ENCODE results near the gene GSAP.

DNA sequence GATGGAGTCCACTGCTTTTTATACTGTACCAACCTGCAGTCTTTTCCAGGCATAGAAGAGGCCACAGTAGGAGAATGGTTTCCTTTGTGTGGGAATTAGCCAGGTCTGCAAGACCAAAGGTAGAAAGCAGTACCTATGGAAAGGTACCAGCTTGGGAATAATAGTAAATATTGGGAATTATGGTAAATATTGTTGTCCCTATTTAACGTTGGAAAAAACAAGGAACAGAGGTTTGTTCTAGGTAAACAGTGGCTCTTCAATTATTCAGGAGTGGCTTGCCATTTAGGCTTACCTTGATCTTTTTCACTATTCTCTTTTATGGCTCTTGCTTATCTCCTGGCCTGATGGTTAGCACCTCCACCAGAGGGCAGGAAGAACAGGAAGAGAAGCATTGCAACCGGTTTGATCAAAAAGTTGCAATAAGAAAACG is 43.9 kb upstream of the GSAP start:
- TF ChIP-seq, protein P1, sequence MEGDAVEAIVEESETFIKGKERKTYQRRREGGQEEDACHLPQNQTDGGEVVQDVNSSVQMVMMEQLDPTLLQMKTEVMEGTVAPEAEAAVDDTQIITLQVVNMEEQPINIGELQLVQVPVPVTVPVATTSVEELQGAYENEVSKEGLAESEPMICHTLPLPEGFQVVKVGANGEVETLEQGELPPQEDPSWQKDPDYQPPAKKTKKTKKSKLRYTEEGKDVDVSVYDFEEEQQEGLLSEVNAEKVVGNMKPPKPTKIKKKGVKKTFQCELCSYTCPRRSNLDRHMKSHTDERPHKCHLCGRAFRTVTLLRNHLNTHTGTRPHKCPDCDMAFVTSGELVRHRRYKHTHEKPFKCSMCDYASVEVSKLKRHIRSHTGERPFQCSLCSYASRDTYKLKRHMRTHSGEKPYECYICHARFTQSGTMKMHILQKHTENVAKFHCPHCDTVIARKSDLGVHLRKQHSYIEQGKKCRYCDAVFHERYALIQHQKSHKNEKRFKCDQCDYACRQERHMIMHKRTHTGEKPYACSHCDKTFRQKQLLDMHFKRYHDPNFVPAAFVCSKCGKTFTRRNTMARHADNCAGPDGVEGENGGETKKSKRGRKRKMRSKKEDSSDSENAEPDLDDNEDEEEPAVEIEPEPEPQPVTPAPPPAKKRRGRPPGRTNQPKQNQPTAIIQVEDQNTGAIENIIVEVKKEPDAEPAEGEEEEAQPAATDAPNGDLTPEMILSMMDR (IDR thresholded peaks at IDR 0.05) = no peak
- TF ChIP-seq POLR2A (IDR thresholded peaks at IDR 0.05) = no peak

Data from lower leg skin (tissue), 3 donors.